GM23248 (cell line): ENCODE data around the gene HOXA6.

Experiments used
- EZH2 ChIP-seq: fragments of 200-600 bp; sonication (generic); IDR thresholded peaks from 2 replicates; pipeline ENCODE4 v1.6.1; 2018; ENCODE audit warnings: antibody characterized with exemption, mild to moderate bottlenecking; ENCODE audit not compliant: insufficient read depth, poor library complexity, severe bottlenecking
- EZH2phosphoT487 ChIP-seq: fragments of 200-600 bp; sonication (generic); IDR thresholded peaks from 2 replicates; pipeline ENCODE4 v1.6.1; 2018; ENCODE audit warnings: antibody characterized with exemption, moderate library complexity, mild to moderate bottlenecking, low read depth; ENCODE audit not compliant: insufficient read depth

DNA sequence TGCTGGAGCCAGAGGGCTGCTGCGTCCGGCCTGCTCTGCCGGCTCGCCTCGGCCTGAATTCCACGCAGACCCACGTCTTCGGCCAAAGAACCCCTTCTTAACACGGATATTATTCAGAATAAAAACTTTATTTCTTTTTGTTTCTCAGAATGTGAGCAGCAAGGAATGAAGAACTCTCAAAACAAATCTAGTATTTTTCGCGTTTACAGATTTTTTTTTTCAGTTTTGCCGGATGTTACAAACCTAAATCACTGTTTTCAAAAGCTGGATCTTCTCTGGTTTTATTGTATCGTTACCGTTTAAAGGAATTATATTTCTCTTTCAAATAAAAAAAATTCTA is 40.7 kb downstream of the HOXA6 start:
- no peak for TF ChIP-seq EZH2phosphoT487
- TF ChIP-seq EZH2, result no peak
